GM12872 (cell line): Measurements from ENCODE around the gene BZW2.

Source experiments
- TF ChIP-seq, protein P1 (sequence below): IDR thresholded peaks from 3 replicates; pipeline ENCODE4 v1.5.1; 2011; ENCODE audit warnings: low read depth, mild to moderate bottlenecking, low read length, moderate library complexity; ENCODE audit not compliant: insufficient read depth

BZW2 gene

DNA sequence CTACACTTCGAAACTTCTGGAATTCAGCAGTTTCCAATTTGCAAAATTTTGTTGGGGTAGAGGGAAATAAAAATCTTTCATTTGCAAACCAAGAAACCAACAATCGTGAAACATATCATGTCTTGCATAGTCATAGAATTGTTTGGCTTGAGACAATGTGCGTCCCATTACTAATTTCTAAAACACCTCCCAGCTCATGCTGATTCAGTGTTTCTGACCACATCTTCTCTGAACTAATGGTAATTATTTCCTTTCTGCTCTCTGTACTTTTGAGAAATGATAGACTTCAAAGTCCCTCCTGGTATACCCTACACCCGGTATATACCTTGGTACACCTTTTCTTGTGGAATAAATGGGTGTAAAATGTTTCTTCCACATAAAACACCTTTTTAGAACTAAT lies 65.7 kb downstream of the BZW2 start:
- TF ChIP-seq, protein P1, sequence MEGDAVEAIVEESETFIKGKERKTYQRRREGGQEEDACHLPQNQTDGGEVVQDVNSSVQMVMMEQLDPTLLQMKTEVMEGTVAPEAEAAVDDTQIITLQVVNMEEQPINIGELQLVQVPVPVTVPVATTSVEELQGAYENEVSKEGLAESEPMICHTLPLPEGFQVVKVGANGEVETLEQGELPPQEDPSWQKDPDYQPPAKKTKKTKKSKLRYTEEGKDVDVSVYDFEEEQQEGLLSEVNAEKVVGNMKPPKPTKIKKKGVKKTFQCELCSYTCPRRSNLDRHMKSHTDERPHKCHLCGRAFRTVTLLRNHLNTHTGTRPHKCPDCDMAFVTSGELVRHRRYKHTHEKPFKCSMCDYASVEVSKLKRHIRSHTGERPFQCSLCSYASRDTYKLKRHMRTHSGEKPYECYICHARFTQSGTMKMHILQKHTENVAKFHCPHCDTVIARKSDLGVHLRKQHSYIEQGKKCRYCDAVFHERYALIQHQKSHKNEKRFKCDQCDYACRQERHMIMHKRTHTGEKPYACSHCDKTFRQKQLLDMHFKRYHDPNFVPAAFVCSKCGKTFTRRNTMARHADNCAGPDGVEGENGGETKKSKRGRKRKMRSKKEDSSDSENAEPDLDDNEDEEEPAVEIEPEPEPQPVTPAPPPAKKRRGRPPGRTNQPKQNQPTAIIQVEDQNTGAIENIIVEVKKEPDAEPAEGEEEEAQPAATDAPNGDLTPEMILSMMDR = no peak

- TF ChIP-seq, protein P1 = no peak
These were observed 66.9 kb downstream of the BZW2 start for GRCh38 chr7:16712916-16713315.

DNA sequence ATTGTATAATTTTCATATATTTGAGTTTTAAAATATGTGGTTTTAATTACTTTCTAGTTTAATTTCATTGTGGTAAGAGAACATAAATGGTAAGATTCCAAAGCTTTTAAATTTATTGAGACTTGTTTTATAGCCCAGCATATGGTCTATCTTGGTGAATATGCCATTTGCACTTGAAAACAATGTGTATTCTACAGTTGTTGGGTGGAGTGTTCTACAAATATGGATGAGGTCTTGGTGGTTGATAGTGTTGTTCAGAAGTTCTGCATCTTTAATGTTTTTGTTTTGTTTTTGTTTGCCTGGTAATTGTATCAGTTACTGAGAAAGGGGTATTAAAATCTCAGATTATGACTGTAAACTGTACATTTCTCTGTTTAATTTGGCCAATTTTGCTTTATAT lies 69.9 kb downstream of the BZW2 start:
- TF ChIP-seq, protein P1 = no peak

- TF ChIP-seq, protein P1 = no peak
These were observed 72.2 kb downstream of the BZW2 start for GRCh38 chr7:16718111-16718656.

DNA sequence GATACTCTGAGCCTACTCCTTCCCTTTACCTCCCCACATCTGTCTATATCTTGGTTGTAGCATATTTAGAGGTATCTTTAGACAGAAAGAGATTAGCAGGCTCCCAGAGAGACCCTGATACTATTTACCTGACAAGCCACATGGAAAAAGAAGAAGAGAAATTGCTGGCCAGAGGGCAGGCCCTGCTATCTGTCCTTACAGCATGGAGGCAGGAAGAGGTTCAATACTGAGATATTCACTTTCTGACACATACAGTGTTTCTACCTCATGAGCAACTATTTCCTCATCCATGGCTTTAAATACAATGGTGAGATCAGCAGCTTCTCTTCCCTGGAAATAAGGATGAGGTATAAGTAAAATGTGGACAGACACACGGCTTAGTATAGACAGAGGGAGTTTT lies 73.7 kb downstream of the BZW2 start:
- TF ChIP-seq, protein P1 = no peak

DNA sequence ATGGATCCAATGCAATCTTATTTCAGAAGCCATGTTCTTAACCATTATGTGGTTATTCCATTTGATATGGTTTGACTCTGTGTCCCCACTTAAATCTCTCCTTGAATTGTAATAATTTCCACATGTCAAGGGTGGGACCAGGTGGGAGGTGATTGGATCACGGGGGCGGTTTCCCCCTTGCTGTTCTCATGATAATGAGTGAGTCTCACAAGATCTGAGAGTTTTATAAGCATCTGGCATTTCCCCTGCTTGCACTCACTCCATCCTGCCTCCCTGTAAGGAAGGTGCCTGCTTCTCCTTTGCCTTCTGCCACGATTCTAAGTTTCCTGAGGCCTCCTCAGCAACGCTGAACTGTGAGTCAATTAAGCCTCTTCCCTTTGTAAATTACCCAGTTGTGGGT lies 75.6 kb downstream of the BZW2 start:
- TF ChIP-seq, protein P1 = no peak

GRCh38 chr7:16724344-16724743 lies 78.4 kb downstream of the BZW2 start:
- TF ChIP-seq, protein P1 = no peak
